DMS79 (cell line): ENCODE results near the gene GOLGB1.

Experiments
- DNase-seq: peaks from one replicate; lab custom pipeline; 2025; lab: John Stamatoyannopoulos, UW

Gene GOLGB1

GRCh38 chr3:121637922-121638321, 111.6 kb downstream of the GOLGB1 start:
- DNase-seq, result no peak

GRCh38 chr3:121630355-121630754, 119.2 kb downstream of the GOLGB1 start:
- no peak for DNase-seq

DNA sequence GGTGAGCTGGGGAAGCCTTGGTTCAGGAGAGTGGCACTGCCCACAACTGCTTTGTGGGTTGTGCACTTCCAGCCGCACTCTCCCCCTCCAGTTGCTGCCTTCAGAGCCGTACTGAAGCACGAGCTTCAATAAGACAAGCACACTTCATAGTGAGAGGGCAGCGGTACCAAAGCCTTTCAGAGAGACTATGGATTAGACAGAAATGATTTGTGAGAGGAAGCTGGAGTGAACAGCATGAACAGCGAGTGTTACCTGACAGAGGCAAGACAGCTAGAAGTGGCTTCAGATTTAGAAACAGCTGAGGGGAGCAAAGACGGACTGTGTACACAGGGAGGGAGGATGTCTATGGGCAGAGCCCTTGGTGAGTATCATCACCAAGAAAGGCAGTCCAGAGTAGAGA, 119.9 kb downstream of the GOLGB1 start:
- DNase-seq, result no peak

DNA sequence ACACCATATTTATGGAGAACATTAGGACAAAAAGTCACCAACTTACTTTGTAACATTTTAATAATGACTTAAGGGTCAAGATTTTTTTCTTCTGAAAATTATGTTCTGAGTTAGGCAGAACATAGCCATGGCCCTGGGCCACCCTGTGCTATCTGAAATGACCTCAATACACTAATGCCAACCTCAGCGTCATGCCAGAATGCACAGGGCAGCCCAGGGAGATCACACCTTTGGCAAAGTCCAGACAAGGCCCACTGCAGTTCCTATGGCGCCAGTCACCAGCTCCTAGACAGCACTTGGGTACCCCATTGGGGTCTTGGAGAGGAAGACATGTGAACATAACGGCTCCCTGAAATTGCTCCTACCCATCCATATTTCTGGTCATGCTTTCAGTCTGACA, 121.9 kb downstream of the GOLGB1 start:
- DNase-seq, result no peak

DNA sequence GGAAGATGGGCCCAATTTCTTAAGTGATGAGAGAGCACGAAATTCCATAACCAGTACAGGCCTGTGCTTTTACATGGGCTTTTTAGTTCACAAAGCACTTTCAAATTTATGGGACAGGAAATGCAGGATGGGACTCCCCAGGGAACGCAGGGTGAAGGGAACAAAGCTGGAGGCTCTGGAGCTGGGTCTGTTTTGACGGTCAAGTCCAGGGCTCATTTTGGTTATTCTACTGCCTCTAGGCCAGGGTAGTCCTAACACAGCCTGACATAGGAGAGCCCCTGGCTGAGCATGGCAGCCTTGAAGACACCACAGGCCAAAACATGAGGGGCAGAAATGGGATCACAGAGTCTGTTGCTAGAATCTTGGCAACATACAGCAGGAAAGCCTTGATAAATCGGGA, 122.3 kb downstream of the GOLGB1 start:
- DNase-seq, result no peak

DNA sequence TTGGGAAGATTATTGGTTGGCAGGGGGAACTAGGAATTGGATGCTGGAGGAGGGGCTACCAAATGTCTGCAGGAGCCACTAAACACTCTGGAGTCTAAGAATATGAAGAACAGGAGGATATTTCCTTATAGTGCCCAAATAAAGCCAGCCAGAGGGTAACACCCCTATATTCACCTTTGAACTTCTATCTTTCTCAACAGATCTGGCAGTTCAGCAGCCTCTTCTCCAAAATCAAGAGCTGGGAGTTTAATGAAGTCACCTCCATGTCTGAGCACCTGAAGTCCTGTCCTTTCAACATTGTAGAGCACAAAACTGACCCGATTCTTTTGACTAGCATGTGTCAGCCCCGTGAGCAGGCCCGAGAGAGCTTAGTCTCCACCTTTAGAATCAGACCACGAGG, 123.0 kb downstream of the GOLGB1 start:
- DNase-seq, result no peak

DNA sequence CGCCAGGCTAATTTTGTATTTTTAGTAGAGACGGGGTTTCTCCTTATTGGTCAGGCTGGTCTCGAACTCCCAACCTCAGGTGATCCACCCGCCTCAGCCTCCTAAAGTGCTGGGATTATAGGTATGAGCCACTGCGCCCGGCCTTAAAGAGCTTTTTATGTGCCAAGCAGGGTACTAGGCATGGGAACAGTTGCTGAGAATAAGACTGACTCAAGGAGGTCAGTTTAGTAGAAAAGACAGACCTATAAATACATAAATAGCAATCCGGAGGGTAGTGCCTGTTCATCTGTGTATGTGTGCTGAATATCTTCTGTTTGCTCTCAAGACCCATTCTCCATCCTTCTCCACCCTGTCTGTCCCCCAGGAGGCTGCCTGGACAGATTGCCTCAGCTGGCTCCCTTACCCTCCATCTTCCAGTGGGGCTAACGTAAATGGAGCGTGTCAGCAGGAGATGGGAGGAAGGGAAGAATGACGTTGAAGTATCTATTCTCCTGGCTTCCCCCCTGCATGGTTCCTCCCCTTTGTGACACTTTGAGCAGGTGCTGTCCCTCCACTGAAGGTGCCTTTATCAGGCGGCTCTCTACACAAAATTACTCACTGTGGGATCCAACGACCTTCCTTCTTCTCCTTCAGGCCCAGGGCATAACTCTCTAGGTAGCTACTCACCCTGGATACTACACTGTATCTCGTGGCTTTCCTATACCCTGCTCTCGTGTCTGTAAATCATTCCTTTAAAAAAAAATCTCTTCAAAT, 125.2 kb downstream of the GOLGB1 start:
- DNase-seq, result no peak

DNA sequence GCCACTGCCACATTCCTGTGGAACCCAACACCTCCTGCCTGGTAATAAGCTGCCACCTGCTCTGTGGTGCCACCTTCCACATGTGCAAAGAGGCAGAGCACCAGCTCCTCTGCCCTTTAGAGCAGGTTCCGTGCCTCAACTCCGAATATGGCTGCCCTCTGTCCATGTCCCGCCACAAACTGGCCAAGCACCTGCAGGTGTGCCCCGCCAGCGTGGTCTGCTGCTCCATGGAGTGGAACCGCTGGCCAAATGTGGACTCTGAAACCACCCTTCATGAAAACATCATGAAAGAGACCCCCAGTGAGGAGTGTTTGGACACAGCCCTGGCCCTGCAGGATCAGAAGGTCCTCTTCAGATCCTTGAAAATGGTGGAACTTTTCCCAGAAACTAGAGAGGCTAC, 128.1 kb downstream of the GOLGB1 start:
- no peak for DNase-seq

DNA sequence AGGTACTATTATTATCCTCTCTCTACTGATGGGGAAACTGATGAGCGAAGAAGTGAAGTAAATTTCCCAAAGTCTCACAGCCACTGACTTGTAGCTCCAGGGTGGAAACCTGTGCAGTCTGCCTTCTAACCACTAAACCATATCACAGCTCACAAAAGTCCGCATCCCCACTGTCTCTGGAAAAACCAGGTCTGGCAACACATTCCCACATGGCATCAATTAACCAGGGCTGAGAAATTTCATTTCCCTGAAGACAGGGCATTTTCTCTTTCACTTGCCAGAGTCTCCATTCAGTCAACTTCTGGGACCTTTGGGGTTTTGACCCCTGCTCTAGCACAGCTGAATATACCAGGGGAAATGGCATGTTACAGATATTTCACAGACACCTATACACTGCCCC, 129.8 kb downstream of the GOLGB1 start:
- no peak for DNase-seq
